BLaER1 treated with 17β-estradiol and CSF1 and Interleukin-3, amounts not matched to agents 10 nM and 100 nM (cell line): ENCODE data around the gene REST.
"Not testable (repeated sequence)": the region's sequence is repeated elsewhere in the genome, so short reads cannot be mapped to it uniquely, and the experiment has no call there.

Experiments used
- H3K27ac ChIP-seq, 11 experiments: shearing (Covaris generic); formaldehyde crosslinking; 2 replicates each; pipeline ENCODE4 v1.8.1; 2022
- H3K27me3 ChIP-seq, 11 experiments: shearing (Covaris generic); formaldehyde crosslinking; 2 replicates each; pipeline ENCODE4 v1.8.1; 2022
- H3K36me3 ChIP-seq, 11 experiments: shearing (Covaris generic); formaldehyde crosslinking; 2 replicates each; pipeline ENCODE4 v1.8.1; 2022
- H3K4me1 ChIP-seq, 10 experiments: shearing (Covaris generic); formaldehyde crosslinking; 2 replicates each; pipeline ENCODE4 v1.8.1; 2022
- H3K4me2 ChIP-seq, 11 experiments: shearing (Covaris generic); formaldehyde crosslinking; 2 replicates each; pipeline ENCODE4 v1.8.1; 2022
- H3K4me3 ChIP-seq, 10 experiments: shearing (Covaris generic); formaldehyde crosslinking; 2 replicates each; pipeline ENCODE4 v1.8.1; 2022
- H3K9ac ChIP-seq, 11 experiments: shearing (Covaris generic); formaldehyde crosslinking; 2 replicates each; pipeline ENCODE4 v1.8.1; 2022
- H3K9me3 ChIP-seq, 11 experiments: shearing (Covaris generic); formaldehyde crosslinking; replicated peaks in 1 of 11; 2 replicates each; pipeline ENCODE4 v1.8.1; 2022
- H4K20me1 ChIP-seq, 11 experiments: shearing (Covaris generic); formaldehyde crosslinking; 2 replicates each; pipeline ENCODE4 v1.8.1; 2022
- Cebpa-rat ChIP-seq, 11 experiments: shearing (Covaris generic); IDR thresholded peaks; 2 replicates each; pipeline ENCODE4 v1.8.1; 2022

Gene REST

GRCh38 chr4:56874923-56875322, 32.8 kb upstream of the REST start:
- Histone ChIP-seq H3K27me3 (no peaks in the 10 kb centered on the region), H3K4me1 (peaks cover 17 to 41% (median 24%) of the 10 kb centered on the region in 10 experiments), H4K20me1 (no peaks in the 10 kb centered on the region), H3K36me3 (no peaks in the 10 kb centered on the region), H3K4me3 (no peak overlapping the region), H3K9me3 (no peaks in the 10 kb centered on the region), H3K4me2 (peak overlapping the region in 5 of 11 experiments; percentile 0 to 41 (median 24); a peak in 5 of 22 replicates), H3K27ac (no peak overlapping the region; a peak in 1 of 22 replicates), H3K9ac (no peak overlapping the region)
- no peak for TF ChIP-seq Cebpa-rat (IDR thresholded peaks at IDR 0.05)

GRCh38 chr4:56876264-56876663, 31.4 kb upstream of the REST start:
- H3K4me2 ChIP-seq: no peak overlapping the region
- no peaks in the 10 kb centered on the region for H3K27me3 ChIP-seq
- H3K36me3 ChIP-seq: no peaks in the 10 kb centered on the region
- H3K9me3 ChIP-seq: no peaks in the 10 kb centered on the region
- H3K4me1 ChIP-seq: peaks cover 9 to 28% (median 18%) of the 10 kb centered on the region in 10 experiments
- no peak overlapping the region for H3K27ac ChIP-seq
- H3K4me3 ChIP-seq: no peak overlapping the region
- TF ChIP-seq Cebpa-rat (IDR thresholded peaks at IDR 0.05): no peak
- H3K9ac ChIP-seq: no peak overlapping the region
- no peaks in the 10 kb centered on the region for H4K20me1 ChIP-seq

GRCh38 chr4:56879996-56880395, 27.7 kb upstream of the REST start:
- no peaks in the 10 kb centered on the region for H4K20me1 ChIP-seq
- no peak for TF ChIP-seq Cebpa-rat (IDR thresholded peaks at IDR 0.05)
- no peak overlapping the region for H3K4me3 ChIP-seq
- no peak overlapping the region; a peak in 1 of 22 replicates for H3K27ac ChIP-seq
- H3K4me1 ChIP-seq: peaks cover 0 to 19% (median 7%) of the 10 kb centered on the region in 10 experiments; a peak in 11 of 20 replicates
- H3K27me3 ChIP-seq: no peaks in the 10 kb centered on the region
- H3K9me3 ChIP-seq: 0 out of 22 replicates have a peak, but pooled peaks cover 0 to 10% (median 0%) of the 10 kb centered on the region in 11 experiments
- H3K9ac ChIP-seq: no peak overlapping the region
- peak overlapping the region in 3 of 11 experiments; percentile 47 to 57 (median 52); a peak in 6 of 22 replicates for H3K4me2 ChIP-seq
- no peaks in the 10 kb centered on the region for H3K36me3 ChIP-seq

GRCh38 chr4:56880572-56880971, 27.1 kb upstream of the REST start:
- H3K9ac ChIP-seq: no peak overlapping the region
- no peak overlapping the region for H3K4me3 ChIP-seq
- peak overlapping the region in 2 of 11 experiments; percentile 22 to 27; a peak in 1 of 22 replicates for H3K27ac ChIP-seq
- H3K27me3 ChIP-seq: no peaks in the 10 kb centered on the region
- 0 out of 22 replicates have a peak, but pooled peaks cover 0 to 10% (median 0%) of the 10 kb centered on the region in 11 experiments for H3K9me3 ChIP-seq
- peaks cover 0 to 19% (median 3%) of the 10 kb centered on the region in 10 experiments; a peak in 6 of 20 replicates for H3K4me1 ChIP-seq
- no peaks in the 10 kb centered on the region for H4K20me1 ChIP-seq
- H3K36me3 ChIP-seq: no peaks in the 10 kb centered on the region
- TF ChIP-seq Cebpa-rat (IDR thresholded peaks at IDR 0.05): no peak
- peak overlapping the region in 3 of 11 experiments; percentile 14 to 52 (median 47); a peak in 2 of 22 replicates for H3K4me2 ChIP-seq

GRCh38 chr4:56884511-56884910, 23.2 kb upstream of the REST start:
- H3K9ac ChIP-seq, H3K4me3 ChIP-seq, H3K36me3 ChIP-seq, H3K27me3 ChIP-seq, H3K4me2 ChIP-seq, H3K27ac ChIP-seq, H4K20me1 ChIP-seq: not testable (repeated sequence)
- 0 out of 22 replicates have a peak, but pooled peaks cover 0 to 10% (median 0%) of the 10 kb centered on the region in 11 experiments for H3K9me3 ChIP-seq
- peaks cover 0 to 13% (median 0%) of the 10 kb centered on the region in 10 experiments; a peak in 3 of 20 replicates for H3K4me1 ChIP-seq

GRCh38 chr4:56892691-56893090, 15.0 kb upstream of the REST start:
- no peak for TF ChIP-seq Cebpa-rat (IDR thresholded peaks at IDR 0.05)
- no peaks in the 10 kb centered on the region for H3K36me3 ChIP-seq

GRCh38 chr4:56897842-56898241, 9.9 kb upstream of the REST start:
- H3K27me3 ChIP-seq, H3K27ac ChIP-seq, H3K4me3 ChIP-seq, H3K36me3 ChIP-seq, H3K9me3 ChIP-seq, H3K9ac ChIP-seq, H4K20me1 ChIP-seq, H3K4me1 ChIP-seq, H3K4me2 ChIP-seq: not testable (repeated sequence)

More at GRCh38 chr4:56892691-56893090, 15.0 kb upstream of the REST start:
- H3K4me2 ChIP-seq: no peak overlapping the region
- H4K20me1 ChIP-seq: no peaks in the 10 kb centered on the region
- peaks cover 0 to 5% (median 0%) of the 10 kb centered on the region in 11 experiments; a peak in 4 of 22 replicates for H3K9me3 ChIP-seq
- H3K4me1 ChIP-seq: no peaks in the 10 kb centered on the region
- no peak overlapping the region for H3K27ac ChIP-seq
- H3K27me3 ChIP-seq: no peaks in the 10 kb centered on the region
- no peak overlapping the region for H3K9ac ChIP-seq
- no peak overlapping the region for H3K4me3 ChIP-seq

- not testable (repeated sequence) for H3K4me1 ChIP-seq, H3K9me3 ChIP-seq, H3K4me3 ChIP-seq, H3K4me2 ChIP-seq, H3K36me3 ChIP-seq, H3K27me3 ChIP-seq, H4K20me1 ChIP-seq, H3K27ac ChIP-seq, H3K9ac ChIP-seq
Measured at GRCh38 chr4:56900186-56900585, 7.5 kb upstream of the REST start.

GRCh38 chr4:56902703-56903102, 5.0 kb upstream of the REST start:
- no peaks in the 10 kb centered on the region for H4K20me1 ChIP-seq
- no peak overlapping the region for H3K4me3 ChIP-seq
- H3K4me2 ChIP-seq: no peak overlapping the region
- no peak for TF ChIP-seq Cebpa-rat (IDR thresholded peaks at IDR 0.05)
- no peak overlapping the region for H3K27ac ChIP-seq
- no peaks in the 10 kb centered on the region for H3K36me3 ChIP-seq
- H3K4me1 ChIP-seq: peaks cover 11 to 19% (median 13%) of the 10 kb centered on the region in 10 experiments
- H3K9ac ChIP-seq: no peak overlapping the region
- no peaks in the 10 kb centered on the region for H3K27me3 ChIP-seq
- H3K9me3 ChIP-seq: no peaks in the 10 kb centered on the region

- Histone ChIP-seq H3K4me1 (peaks cover 18 to 28% (median 22%) of the 10 kb centered on the region in 10 experiments), H3K9me3 (no peaks in the 10 kb centered on the region), H4K20me1 (peaks cover 5 to 24% (median 10%) of the 10 kb centered on the region in 11 experiments; a peak in 20 of 22 replicates), H3K4me3 (no peak overlapping the region), H3K9ac (no peak overlapping the region), H3K27me3 (no peaks in the 10 kb centered on the region), H3K27ac (no peak overlapping the region), H3K4me2 (0 out of 22 replicates have a peak overlapping the region, but pooled peaks of 1 of the 11 experiments have one; percentile 96), H3K36me3 (peaks cover 0 to 3% (median 1%) of the 10 kb centered on the region in 11 experiments; a peak in 14 of 22 replicates)
- TF ChIP-seq Cebpa-rat (IDR thresholded peaks at IDR 0.05): no peak
Measured at GRCh38 chr4:56905796-56906195, 1.9 kb upstream of the REST start.
